Activated CD4-positive, alpha-beta T cell treated with anti-CD3 and anti-CD28 coated beads, Interleukin-2, amount 10 ng/mL, durations not matched to agents 24 days and 14 days (primary cell): ENCODE results near the gene ZNF423. TPM values are rescaled to one million over a fixed set of nuclear protein-coding genes. Genes with fewer than 3 reads are reported as not detected.
"Not testable (repeated sequence)": the region's sequence is repeated elsewhere in the genome, so short reads cannot be mapped to it uniquely, and the experiment has no call there.

Source experiments
- DNase-seq: peaks from one replicate; pipeline ENCODE4 v3.0.0; 2022
- H3K27ac Mint-ChIP-seq: one replicate; pipeline ENCODE4 v1.8.0; 2022; ENCODE audit warnings: mild to moderate bottlenecking, mixed read lengths
- H3K27me3 Mint-ChIP-seq: one replicate; pipeline ENCODE4 v1.8.0; 2022; ENCODE audit warnings: mixed read lengths
- H3K36me3 Mint-ChIP-seq: one replicate; pipeline ENCODE4 v1.8.0; 2022; ENCODE audit warnings: low read depth, mild to moderate bottlenecking, mixed read lengths
- H3K4me1 Mint-ChIP-seq: one replicate; pipeline ENCODE4 v1.8.0; 2021; ENCODE audit warnings: mixed read lengths
- H3K4me3 Mint-ChIP-seq: one replicate; pipeline ENCODE4 v1.8.0; 2022; ENCODE audit warnings: mild to moderate bottlenecking, moderate library complexity, mixed read lengths
- H3K9me3 Mint-ChIP-seq: one replicate; pipeline ENCODE4 v1.8.0; 2021; ENCODE audit warnings: mixed read lengths
- intact Hi-C: fragments of 100-400 bp; cut with micrococcal nuclease; formaldehyde crosslinking; loops from one replicate; pipeline ENCODE4 v1.15.1; 2023
- total RNA-seq: library from RNA; stranded (reverse); gene quantifications from 2 replicates; pipeline ENCODE4 v1.2.3, GENCODE V29; 2022

ZNF423 gene
- total RNA-seq, 1 donor from 2014 or later = not detected

DNA sequence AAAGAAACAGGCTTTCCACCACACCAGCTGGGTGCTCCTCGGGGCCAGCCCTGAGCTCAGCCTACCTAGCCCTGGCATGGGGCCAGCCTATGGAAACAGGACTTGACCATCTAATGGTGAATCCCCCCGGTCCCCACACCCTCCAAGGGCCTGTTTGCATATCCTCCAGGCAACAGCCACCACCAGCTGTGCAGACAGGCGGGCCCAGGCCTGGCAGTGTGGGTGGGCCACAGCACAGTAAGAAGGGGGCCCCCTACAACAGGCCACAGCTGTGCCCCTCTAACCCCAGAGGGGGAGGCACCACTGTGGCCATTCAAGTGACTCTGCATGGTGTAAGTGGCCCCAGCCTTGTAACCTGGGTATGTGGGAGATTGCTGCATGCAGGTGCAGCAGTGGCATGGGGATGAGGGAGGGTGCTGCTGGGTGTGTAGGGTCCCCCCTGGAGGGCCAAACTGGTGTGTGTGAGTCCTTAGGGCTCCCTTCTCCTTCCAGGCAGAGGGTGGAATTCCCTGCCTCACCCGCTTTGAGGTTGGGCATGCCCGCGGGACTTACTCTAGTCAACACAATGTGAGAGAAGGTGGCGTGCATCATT is 334.1 kb downstream of the ZNF423 start:
- intact Hi-C loops = no loop called here

DNA sequence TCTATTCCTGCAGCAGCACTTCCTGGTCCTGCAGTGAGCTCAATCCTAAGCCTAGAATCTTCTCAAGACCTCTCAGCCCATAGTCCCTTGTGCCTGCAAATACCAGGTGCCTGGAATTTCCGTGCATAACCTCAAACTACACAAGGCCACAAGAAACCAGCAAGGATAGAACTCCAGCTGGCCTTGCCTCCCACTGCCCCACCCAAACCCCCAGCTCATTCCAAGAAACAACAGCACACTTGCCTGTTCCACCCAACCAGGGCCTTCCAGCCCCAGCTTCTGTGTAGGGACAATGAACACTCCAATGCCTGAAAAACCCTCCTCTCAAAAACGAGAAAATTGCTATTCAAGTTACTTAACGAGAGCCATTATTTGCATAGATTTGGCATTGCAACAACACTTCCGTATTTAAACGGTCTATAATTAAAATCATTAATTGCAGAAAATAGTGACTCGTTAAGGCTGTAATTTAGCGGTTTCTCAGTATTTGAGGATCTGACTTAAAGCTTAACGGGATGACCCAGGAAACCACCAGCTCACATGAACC is 335.3 kb downstream of the ZNF423 start:
- DNase-seq = no peak
- H3K4me3 Mint-ChIP-seq = no peak overlapping the region
- H3K27me3 Mint-ChIP-seq = no peaks in the 10 kb centered on the region
- intact Hi-C loops = no loop called here
- no peaks in the 10 kb centered on the region for H3K36me3 Mint-ChIP-seq
- H3K27ac Mint-ChIP-seq = no peak overlapping the region
- no peaks in the 10 kb centered on the region for H3K9me3 Mint-ChIP-seq
- H3K4me1 Mint-ChIP-seq = no peaks in the 10 kb centered on the region

More for the DNA sequence above, 334.1 kb downstream of the ZNF423 start:
- no peak for DNase-seq
- Mint-ChIP-seq H3K36me3 (no peaks in the 10 kb centered on the region), H3K27me3 (no peaks in the 10 kb centered on the region), H3K9me3 (no peaks in the 10 kb centered on the region), H3K27ac (no peak overlapping the region), H3K4me1 (no peaks in the 10 kb centered on the region), H3K4me3 (no peak overlapping the region)

DNA sequence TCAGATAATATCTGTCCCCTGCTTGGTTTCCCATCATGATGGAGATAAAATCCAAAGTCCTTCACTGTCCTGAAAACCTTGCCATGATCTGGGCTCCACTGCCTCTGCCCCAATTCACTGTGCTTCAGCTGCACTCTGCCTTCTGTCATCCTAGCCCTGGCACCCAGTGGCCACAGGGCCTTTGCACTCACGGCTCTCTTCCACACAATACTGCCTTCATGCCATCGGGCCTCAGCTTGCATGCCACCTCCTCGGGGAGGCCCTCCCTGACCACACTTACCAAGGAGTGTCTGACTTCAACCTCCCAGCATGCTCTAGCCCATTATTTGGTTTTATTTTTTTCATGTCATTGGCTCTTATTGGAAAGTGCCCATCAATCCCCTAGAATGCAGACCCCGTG is 336.2 kb downstream of the ZNF423 start:
- no peak overlapping the region for H3K27ac Mint-ChIP-seq
- H3K4me1 Mint-ChIP-seq = no peaks in the 10 kb centered on the region
- no peak overlapping the region for H3K4me3 Mint-ChIP-seq
- DNase-seq = no peak
- H3K27me3 Mint-ChIP-seq = no peaks in the 10 kb centered on the region
- intact Hi-C loops = no loop called here
- no peaks in the 10 kb centered on the region for H3K9me3 Mint-ChIP-seq
- no peaks in the 10 kb centered on the region for H3K36me3 Mint-ChIP-seq

DNA sequence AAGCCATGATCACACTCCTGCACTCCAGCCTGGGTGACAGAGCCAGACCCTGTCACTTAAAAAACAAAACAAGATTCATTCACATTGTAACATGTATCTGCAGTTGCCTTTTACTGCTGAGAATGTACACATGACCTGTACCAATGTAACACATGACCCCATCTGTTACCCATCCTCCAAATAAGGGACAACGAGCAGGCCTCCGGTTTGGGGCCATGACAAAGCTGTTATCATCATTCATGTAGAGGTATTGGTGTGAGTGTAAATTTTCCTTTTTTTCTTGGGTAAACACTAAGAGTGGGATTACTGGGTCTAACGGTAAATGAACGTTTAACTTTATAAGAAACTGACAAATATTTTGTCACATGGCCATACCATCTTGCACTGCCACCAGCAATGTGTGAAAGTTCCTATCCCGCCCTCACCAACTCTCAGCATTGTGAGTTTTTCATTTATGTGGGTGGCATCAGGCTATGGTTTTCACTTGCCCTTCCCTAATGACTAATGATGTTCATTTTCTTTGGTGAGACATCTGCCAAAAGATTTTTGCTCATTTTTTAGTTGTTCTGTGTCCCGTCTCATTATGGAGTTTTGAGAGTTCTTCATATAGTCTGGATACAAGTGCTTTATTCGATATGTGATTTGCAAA is 336.8 kb downstream of the ZNF423 start:
- Mint-ChIP-seq H3K36me3 (no peaks in the 10 kb centered on the region), H3K4me3 (no peak overlapping the region), H3K27me3 (no peaks in the 10 kb centered on the region), H3K9me3 (no peaks in the 10 kb centered on the region), H3K4me1 (no peaks in the 10 kb centered on the region), H3K27ac (no peak overlapping the region)
- no peak for DNase-seq
- intact Hi-C loops = no loop called here

DNA sequence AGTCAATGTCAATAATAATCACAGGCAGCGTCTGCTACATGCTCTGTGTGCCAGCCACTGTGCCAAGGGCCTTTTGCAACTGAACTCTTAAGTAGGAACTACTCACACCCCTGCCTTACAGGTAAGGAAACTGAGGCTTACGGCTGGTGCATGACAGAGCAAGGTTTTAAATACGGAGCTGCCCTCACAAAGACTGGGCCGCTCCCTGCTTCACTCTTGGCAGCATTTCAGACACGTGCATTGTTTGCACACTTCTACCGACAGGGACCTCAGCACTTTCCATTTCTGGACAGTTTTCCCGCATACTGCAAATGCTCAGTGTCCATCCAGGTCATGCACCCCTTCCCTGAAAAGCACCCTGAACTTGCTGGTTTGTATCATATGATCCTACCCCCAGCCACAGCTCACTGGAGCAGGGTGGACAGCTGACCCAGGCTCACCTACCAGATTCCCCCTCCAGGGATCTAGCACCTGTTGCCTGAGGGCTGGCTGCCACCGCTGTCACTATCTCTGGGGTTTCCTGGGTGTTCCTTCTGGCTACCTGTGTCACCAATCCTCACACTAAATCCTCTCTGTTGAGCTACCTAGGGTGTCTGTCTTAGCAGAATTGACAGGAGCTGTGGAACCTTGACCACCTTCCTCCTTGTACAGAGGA is 339.4 kb downstream of the ZNF423 start:
- Mint-ChIP-seq H3K36me3 (no peaks in the 10 kb centered on the region), H3K4me3 (no peak overlapping the region), H3K27ac (no peak overlapping the region), H3K4me1 (no peaks in the 10 kb centered on the region), H3K9me3 (no peaks in the 10 kb centered on the region), H3K27me3 (no peaks in the 10 kb centered on the region)
- DNase-seq = no peak
- intact Hi-C loops = no loop called here

DNA sequence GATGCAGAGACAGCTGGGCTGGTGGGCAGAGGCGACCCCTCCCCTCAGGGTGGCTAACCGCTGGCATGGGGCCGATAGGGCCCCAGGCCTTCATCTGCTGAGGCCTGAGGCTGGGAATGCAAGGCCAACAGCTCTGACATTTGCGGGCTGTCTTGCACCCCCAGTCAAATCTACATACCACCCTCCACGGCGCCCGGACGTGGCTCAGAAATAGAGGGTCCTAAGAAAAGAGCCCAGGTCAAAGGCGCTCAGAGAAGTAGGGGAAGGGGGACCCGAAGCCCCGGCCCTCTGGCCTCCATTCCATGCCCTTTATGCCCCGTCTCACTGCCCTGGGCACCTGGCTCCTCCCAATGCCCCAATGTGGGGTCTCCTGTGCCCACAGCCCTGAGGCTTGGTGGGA is 340.1 kb downstream of the ZNF423 start:
- Mint-ChIP-seq H3K27ac (no peak overlapping the region), H3K9me3 (no peaks in the 10 kb centered on the region), H3K4me3 (no peak overlapping the region), H3K4me1 (no peaks in the 10 kb centered on the region), H3K27me3 (no peaks in the 10 kb centered on the region), H3K36me3 (no peaks in the 10 kb centered on the region)
- no peak for DNase-seq
- intact Hi-C loops = no loop called here

DNA sequence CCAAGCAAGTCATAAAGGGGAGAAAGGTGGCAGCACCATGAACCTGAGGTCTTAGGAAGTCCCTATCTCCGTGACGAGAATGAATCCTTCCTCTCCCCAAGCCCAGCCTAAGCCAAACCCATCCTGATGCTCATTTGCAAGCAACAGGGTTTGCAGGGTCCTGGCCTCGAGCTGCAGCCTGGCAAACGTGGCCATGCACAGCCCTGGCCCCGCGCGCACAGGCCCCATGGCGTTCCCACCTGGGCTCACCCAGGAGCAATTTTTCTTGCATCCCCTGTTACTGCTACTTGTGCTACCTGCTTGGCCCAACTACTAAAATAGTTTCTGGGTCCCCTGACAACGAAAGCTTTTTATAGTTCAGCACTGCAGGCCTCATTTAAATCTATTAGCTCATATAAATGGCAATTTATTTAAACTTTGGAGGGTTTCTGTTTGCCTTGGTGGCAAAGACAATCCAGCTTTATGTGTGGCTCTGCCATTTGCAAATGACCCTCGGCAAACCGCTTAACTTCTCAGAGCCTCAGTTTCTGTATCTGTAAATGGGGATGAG is 340.8 kb downstream of the ZNF423 start:
- Mint-ChIP-seq H3K4me3 (no peak overlapping the region), H3K9me3 (no peaks in the 10 kb centered on the region), H3K36me3 (no peaks in the 10 kb centered on the region), H3K27me3 (no peaks in the 10 kb centered on the region), H3K27ac (no peak overlapping the region), H3K4me1 (no peaks in the 10 kb centered on the region)
- intact Hi-C loops = no loop called here
- no peak for DNase-seq

DNA sequence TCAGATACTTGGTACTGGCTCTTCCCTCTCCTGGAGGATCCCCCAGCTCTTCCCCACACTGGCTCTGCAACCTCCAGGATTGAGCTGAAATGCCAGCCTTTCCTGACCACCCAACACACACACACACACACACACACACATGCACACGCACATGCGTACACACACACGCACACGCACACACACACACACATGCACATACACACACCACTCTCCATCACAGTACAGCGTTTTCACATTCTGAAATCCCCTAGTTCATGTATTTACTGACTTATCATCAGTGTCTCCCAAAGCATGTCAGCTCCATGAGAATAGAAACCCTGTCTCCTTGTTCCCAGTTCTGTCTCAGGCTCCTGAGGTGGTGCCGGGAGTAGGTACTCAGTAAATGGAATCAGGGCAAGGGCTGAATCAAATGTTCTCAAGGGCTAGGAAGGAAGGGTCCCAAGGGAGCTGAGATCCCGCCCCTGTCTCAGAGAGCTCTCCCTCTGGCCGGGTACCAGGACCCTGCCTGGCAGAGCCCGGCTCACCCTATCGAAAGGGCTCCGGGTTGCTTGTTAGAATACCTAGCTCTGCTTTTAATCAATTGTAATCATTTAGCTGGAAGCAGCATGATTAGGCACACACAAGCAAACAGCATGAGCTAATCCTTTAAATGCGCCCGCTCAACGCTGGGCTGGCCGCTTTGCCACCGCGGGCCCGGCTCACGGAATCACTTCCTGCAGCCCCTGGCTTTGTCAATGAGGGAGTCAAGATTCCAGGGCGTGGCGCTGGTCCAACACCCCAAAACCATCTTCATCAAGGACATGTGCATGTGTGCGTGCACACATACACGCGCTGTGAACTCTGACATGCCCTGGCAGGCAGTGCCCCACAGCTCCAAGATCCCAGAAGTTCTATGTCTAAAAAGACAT is 341.6 kb downstream of the ZNF423 start:
- no peak overlapping the region for H3K27ac Mint-ChIP-seq
- H3K36me3 Mint-ChIP-seq = no peaks in the 10 kb centered on the region
- no peak for DNase-seq
- intact Hi-C loops = no loop called here
- H3K4me1 Mint-ChIP-seq = no peaks in the 10 kb centered on the region
- H3K27me3 Mint-ChIP-seq = no peaks in the 10 kb centered on the region
- no peaks in the 10 kb centered on the region for H3K9me3 Mint-ChIP-seq
- H3K4me3 Mint-ChIP-seq = no peak overlapping the region

DNA sequence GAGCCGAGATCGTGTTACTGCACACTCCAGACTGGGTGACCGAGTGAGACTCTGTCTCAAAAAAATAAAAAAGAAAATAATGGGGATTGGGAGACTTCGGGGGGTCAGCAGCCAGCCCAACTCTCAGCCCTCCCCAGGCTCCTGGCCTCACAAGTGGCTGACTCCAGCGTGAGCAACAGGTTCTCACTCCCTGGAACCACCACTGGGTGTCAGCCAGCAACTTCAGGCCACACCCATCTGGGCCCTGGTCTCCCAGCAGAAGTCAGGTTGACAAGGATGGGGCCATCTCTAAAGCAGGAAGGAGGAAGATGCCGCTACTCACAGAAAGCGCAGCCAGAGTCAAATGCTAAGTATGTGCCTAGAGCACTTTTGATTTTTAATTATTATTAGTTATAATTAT is 342.9 kb downstream of the ZNF423 start:
- DNase-seq = no peak
- H3K36me3 Mint-ChIP-seq = no peaks in the 10 kb centered on the region
- no peaks in the 10 kb centered on the region for H3K4me1 Mint-ChIP-seq

DNA sequence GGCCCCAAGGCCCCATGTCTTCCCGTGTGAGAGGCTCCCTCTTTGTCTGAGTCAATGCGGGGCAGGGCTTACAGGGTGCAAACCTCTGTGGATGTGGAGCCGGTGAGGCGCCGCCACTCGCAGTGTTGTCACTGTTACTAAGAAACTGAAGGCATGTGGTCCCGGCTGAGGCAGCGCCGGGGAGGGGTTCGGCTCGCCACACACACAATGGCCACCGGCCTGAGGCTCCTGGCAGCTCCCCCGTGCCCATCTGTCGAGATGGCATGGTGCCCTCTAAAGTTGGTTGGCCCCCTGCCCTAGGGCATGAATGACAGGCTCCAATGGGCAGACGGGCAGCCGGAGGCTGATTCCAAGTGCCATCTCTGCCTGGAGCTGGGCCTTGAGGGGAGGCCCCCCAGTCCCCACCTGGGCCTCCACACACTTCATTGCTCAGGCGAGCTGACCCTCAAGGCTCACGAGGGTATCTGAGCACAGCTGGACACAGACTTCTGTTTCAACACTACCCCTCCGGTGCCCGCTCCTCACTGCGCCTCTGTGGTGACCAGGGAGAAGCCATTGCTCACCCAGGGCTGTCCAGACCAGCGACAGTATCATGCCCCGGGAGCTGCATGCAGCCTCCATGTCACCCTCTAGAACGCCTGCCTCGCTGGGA is 345.1 kb downstream of the ZNF423 start:
- Mint-ChIP-seq H3K4me3 (no peak overlapping the region), H3K36me3 (no peaks in the 10 kb centered on the region), H3K27ac (no peak overlapping the region), H3K9me3 (no peaks in the 10 kb centered on the region), H3K4me1 (no peaks in the 10 kb centered on the region), H3K27me3 (no peaks in the 10 kb centered on the region)
- no peak for DNase-seq
- intact Hi-C loops = no loop called here

More for the DNA sequence above, 342.9 kb downstream of the ZNF423 start:
- no peaks in the 10 kb centered on the region for H3K27me3 Mint-ChIP-seq
- no peak overlapping the region for H3K27ac Mint-ChIP-seq
- intact Hi-C loops = no loop called here
- no peaks in the 10 kb centered on the region for H3K9me3 Mint-ChIP-seq
- H3K4me3 Mint-ChIP-seq = no peak overlapping the region

DNA sequence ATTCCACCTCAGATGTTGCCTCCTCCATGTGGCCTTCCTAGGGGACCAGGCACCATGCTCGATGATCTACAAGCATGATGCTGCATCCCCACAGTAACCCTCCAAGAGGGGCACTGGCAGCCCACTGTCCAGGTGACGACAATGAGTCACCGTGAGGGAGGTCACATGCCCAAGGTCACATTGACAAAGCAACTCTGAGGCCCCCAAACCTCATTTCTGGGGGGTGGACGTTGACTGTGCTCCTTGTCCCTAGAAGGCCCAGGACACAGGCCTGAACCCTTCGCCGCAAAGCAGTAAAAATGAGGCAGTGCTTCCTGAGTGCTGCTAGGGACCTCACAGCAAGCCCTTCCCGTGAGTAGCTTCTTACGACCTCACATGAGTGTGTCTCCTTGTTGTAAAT is 345.8 kb downstream of the ZNF423 start:
- H3K27me3 Mint-ChIP-seq = no peaks in the 10 kb centered on the region
- H3K4me1 Mint-ChIP-seq = no peaks in the 10 kb centered on the region
- no peaks in the 10 kb centered on the region for H3K36me3 Mint-ChIP-seq
- H3K9me3 Mint-ChIP-seq = no peaks in the 10 kb centered on the region
- DNase-seq = no peak
- intact Hi-C loops = no loop called here
- no peak overlapping the region for H3K4me3 Mint-ChIP-seq
- H3K27ac Mint-ChIP-seq = no peak overlapping the region

DNA sequence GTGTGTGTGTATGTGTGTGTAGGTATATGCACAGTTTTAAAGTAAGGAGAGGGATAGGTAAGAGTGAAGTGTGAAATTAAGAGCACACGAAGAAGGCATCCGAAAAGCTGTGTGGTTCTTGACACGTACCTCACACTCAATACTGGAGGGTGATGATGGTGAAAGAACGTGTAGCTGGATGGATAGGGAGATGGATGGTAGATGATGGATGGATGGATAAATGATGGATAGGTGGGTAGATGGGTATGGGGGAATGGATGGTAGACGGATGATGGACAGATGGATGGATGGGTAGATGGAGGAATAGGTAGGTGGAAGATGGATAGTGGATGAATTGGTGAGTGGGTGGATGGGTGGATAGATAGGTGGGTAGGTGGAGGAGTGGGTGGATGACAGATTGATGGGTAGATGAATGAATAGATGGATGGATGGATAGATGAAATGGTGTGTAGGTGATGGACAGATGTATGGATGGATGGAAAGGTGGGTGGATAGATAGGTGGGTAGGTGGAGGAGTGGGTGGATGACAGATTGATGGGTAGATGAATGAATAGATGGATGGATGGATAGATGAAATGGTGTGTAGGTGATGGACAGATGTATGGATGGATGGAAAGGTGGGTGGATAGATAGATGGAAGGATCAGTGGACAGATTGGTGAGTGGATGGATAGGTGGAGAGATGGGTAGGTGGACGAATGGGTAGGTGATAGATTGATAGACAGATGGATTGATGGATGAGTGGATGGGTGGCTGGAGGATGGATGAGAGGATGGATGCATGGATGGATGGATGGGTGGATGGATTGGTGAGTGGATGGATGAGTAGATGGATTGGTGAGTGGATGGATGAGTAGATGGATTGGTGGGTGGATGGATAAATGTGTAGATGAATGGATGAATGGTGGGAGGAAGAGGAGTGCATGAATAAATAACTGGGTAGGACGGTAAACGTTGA is 349.6 kb downstream of the ZNF423 start:
- DNase-seq, H3K36me3 Mint-ChIP-seq, H3K4me3 Mint-ChIP-seq, H3K27me3 Mint-ChIP-seq, H3K9me3 Mint-ChIP-seq, intact Hi-C loops, H3K4me1 Mint-ChIP-seq, H3K27ac Mint-ChIP-seq: not testable (repeated sequence)
